ENCODE measurements around the gene CLCN7.

The CLCN7 gene

DNA sequence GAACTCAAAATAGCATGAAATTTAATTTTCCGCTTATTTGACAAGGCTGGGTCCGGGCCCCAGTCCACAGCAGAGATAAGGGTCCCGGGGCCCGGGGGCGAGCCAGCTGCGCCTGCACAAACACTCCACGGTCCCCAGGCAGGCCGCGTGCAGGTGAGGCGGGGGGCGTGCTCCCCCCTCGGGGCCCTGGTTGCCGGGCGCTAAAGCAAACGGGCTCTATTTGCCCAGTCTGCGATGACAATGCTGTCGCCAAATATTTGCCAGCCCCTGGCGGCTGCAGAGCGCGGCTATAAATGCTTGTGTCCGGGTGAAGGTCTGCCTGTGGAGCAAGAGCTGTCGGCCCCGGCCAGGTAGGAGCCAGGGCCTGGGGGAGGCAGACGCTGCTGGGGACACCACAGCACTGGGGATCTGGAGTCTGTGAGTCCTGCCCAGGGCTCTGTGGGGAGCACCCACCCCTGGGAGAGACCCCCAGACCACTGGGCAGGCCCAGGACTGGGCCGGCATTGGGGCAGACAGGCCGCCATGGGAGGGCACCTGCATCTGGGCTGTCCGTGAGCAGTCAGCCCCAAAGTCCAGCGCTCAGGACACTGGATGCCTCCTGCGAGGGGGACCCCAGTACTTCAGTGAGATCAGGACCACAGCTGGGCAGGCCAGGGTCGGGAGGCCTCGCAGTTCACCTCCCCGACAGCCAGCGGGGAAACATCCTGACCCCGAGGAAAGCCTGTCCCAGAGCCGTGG is 43.9 kb downstream of the CLCN7 start, which contains the start of gene PERCC1:
Gene PERCC1 (plus strand): TSS at position 320 of the 738 bp plus-strand sequence. CDS start 1,516 bp downstream, outside the sequence.
- Mint-ChIP-seq H3K4me1 (no peaks in the 10 kb centered on the region), H3K4me3 (peak within 1 kb of the TSS; percentile 32)

DNA sequence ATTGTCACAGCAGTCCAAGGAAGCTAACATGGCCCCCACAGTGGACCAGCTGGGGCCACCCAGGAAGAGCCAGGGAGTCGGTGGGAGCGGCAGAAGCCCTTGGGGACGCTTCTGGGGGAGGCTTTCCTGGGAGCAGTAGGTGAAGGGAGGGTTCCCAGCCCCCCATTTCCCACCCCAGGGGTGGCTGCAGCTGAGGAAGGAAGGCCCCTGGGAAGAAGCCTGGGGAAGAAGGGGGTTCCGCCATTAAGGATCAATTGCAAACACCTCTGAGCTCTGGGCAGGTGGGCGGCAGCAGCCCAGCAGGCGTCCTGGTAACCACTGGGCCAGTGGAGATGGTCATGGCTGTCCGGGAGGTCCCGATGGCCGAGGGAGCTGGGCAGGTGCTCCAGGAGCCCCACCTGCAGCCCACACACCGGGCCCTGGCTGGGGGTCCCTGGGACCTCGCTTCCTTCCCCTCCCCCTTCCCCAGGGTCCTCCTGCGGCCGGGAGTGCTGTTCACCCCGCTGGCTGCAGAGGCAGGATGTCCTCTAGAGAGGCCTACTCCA is 44.5 kb downstream of the CLCN7 start:
- H3K36me3 Mint-ChIP-seq (ENCODE audit: insufficient read depth) = no peaks in the 10 kb centered on the region
- no peak overlapping the region for H3K27ac Mint-ChIP-seq (ENCODE audit: low read depth)
- no peaks in the 10 kb centered on the region for H3K9me3 Mint-ChIP-seq
- H3K4me3 Mint-ChIP-seq = no peak overlapping the region
- H3K27me3 Mint-ChIP-seq = peaks cover 7% of the 10 kb centered on the region
- no peaks in the 10 kb centered on the region for H3K4me1 Mint-ChIP-seq
- DNase-seq (ENCODE audit: low spot score in 2 of 2) = no peak
- no peak for ATAC-seq (replicated peaks; ENCODE audit: extremely low read depth, poor library complexity, severe bottlenecking)

More for the DNA sequence above, 43.9 kb downstream of the CLCN7 start, which contains the start of gene PERCC1:
- Mint-ChIP-seq H3K27me3 (peaks cover 7% of the 10 kb centered on the region), H3K27ac (ENCODE audit: low read depth) (no peak within 1 kb of the TSS), H3K36me3 (ENCODE audit: insufficient read depth) (no peaks in the 10 kb centered on the region), H3K9me3 (no peaks in the 10 kb centered on the region)
- no peak for DNase-seq (ENCODE audit: low spot score in 2 of 2)
- ATAC-seq (replicated peaks; ENCODE audit: extremely low read depth, poor library complexity, severe bottlenecking) = no peak

DNA sequence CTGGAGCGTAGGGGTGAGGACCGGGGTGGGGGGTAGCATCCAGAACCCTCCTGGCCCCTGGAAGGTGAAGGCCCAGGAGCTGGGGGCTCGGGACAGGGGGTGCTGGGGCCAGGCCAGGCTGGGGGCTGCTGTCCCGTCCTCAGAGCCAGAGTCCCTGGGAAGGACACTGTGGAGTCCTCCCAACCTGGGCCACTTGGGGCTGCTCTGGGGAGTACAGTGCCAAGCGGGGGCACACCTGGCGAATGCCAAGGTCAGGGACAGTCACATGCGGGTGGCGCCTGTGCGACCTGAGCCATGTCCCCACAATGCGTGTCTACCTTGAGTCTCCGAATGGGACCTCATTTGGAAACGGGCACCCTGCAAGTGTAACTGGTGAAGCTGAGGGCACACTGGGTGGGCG is 45.2 kb downstream of the CLCN7 start:
- no peaks in the 10 kb centered on the region for H3K4me1 Mint-ChIP-seq
- peaks cover 7% of the 10 kb centered on the region for H3K27me3 Mint-ChIP-seq
- H3K9me3 Mint-ChIP-seq = no peaks in the 10 kb centered on the region
- no peak overlapping the region for H3K27ac Mint-ChIP-seq (ENCODE audit: low read depth)
- H3K4me3 Mint-ChIP-seq = no peak overlapping the region
- ATAC-seq (replicated peaks; ENCODE audit: extremely low read depth, poor library complexity, severe bottlenecking) (no peak), DNase-seq (ENCODE audit: low spot score in 2 of 2) (no peak)
- no peaks in the 10 kb centered on the region for H3K36me3 Mint-ChIP-seq (ENCODE audit: insufficient read depth)

DNA sequence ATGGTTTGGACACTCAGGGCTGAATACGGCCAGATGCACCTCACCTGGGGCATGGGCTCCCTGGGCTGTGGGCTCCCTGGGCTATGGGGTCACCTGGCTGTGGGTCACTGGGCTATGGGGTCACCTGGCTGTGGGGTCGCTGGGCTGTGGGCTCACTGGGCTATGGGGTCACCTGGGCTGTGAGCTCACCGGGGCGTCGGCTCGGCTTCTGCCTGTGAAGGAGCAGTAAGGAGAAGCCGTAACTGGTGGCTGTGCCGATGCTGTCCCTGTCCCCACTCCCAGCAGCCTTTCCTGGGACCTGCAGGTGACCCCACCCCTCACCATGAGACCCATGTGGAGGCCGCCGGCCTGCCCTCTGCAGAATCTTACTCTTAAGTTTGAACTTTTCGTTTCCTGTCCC is 45.8 kb downstream of the CLCN7 start:
- DNase-seq (ENCODE audit: low spot score in 2 of 2) = no peak
- H3K4me1 Mint-ChIP-seq = no peaks in the 10 kb centered on the region
- H3K36me3 Mint-ChIP-seq (ENCODE audit: insufficient read depth) = no peaks in the 10 kb centered on the region
- H3K27ac Mint-ChIP-seq (ENCODE audit: low read depth) = no peak overlapping the region
- no peaks in the 10 kb centered on the region for H3K9me3 Mint-ChIP-seq
- peaks cover 7% of the 10 kb centered on the region for H3K27me3 Mint-ChIP-seq
- no peak for ATAC-seq (replicated peaks; ENCODE audit: extremely low read depth, poor library complexity, severe bottlenecking)
- no peak overlapping the region for H3K4me3 Mint-ChIP-seq

DNA sequence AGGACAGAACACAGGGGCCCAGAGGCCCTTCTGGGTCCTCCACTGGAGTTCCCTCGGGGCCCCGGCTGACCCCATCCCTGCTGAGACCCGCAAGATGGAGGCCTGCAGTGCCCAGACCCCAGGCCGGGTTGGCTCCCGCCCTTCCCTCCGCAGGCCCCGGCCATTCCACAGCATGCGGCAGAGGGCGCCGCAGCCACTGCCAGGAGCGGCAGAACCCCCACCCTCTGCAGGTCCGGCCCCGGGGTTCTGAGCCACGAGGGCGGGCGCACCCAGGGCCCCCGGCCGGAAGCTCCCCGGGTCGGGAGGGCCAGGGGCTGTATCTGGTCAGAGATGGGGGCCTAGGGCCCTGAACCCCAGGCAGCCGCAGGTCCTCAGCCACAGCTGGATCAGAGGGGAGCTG is 46.3 kb downstream of the CLCN7 start:
- no peak for DNase-seq (ENCODE audit: low spot score in 2 of 2)
- ATAC-seq (replicated peaks; ENCODE audit: extremely low read depth, poor library complexity, severe bottlenecking) = no peak
- Mint-ChIP-seq H3K27me3 (peaks cover 7% of the 10 kb centered on the region), H3K4me1 (no peaks in the 10 kb centered on the region), H3K4me3 (no peak overlapping the region), H3K27ac (ENCODE audit: low read depth) (no peak overlapping the region), H3K36me3 (ENCODE audit: insufficient read depth) (no peaks in the 10 kb centered on the region), H3K9me3 (no peaks in the 10 kb centered on the region)

DNA sequence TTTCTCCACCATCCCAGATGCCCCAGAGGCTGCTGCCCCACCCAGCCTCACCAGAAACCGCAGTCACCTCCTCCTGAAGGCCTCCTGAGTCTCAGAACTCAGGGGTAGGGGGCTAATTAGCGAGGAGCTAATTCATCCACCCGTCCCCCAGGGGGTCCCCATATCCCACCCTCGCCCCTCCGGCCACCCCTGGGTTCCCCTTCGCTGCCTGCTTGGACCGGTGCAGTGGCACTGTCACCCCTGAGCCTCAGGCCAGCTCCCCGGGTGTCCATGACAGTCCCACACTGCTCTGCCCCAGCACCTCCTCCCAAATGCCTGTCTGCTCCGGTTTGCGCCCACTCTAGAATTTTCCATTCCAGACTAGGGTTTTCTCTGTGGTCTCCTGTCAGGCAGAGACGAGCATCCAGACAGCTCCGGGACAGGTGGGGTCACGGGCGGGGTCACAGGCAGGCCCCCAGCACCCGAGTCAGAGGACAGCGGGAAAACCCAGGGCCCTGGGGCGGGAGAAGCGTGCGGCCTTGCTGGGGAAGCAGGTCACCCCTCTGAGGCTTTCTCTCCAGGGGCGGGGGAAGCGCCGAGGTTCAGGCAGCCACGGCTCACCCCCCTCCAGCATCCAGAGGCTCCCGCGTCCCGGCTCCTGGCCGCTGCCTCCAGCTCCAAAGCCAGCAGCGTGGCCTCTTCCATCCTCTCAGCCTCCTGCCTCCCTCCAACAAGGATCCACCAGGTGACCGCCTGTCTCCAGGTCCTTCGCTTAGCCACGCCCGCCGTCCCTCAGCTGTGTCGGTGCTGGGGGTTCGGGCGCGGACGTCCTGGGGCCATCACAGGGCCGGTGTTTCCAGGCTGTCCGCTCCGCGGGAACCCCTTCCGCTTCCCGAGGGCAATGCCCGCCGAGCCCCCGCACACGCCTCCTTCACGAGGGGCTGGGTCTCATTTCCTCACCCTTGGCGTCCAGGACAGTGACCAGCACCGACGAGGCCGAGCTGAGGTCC is 47.1 kb downstream of the CLCN7 start:
- H3K27me3 Mint-ChIP-seq = peaks cover 7% of the 10 kb centered on the region
- H3K36me3 Mint-ChIP-seq (ENCODE audit: insufficient read depth) = no peaks in the 10 kb centered on the region
- H3K4me3 Mint-ChIP-seq = no peak overlapping the region
- no peaks in the 10 kb centered on the region for H3K9me3 Mint-ChIP-seq
- H3K27ac Mint-ChIP-seq (ENCODE audit: low read depth) = no peak overlapping the region
- ATAC-seq (replicated peaks; ENCODE audit: extremely low read depth, poor library complexity, severe bottlenecking) (no peak), DNase-seq (ENCODE audit: low spot score in 2 of 2) (no peak)
- no peaks in the 10 kb centered on the region for H3K4me1 Mint-ChIP-seq

DNA sequence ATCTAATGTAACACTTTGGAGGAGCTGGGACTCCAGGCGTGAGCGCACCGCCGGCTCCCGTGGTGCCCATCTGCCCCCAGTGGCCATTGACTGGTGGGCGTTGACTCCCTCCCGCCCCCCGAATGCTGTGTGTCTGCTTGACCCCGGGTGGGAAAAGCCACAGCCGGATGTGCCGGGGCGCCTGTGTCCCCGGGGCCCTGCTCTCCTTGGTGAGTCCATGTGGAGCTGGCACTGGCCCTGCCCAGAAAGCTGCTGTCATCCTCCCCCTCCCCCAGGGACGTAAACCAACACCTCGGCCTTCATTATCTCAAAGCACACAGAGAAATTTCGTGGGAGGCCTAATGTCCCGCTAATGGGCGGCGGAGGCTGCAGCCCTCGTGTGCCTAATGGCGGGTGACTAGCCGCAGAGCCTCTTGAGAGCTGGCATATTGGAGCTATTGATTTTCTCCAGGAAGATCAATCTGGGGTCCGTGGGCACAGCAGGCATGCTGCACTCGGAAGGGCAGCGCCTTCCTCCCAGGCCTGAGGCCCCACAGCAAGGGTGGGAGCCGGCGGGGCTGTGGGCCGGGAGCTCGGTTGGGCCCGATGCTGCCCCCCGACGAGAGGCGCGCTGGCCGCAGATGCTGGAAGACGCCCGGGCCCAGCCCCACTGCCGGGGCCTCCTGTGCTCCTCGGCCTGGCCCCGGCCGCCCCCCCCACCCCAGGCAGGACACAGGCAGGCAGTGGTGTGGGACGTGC is 47.9 kb downstream of the CLCN7 start:
- H3K9me3 Mint-ChIP-seq = no peaks in the 10 kb centered on the region
- no peaks in the 10 kb centered on the region for H3K4me1 Mint-ChIP-seq
- H3K27ac Mint-ChIP-seq (ENCODE audit: low read depth) = no peak overlapping the region
- peaks cover 2% of the 10 kb centered on the region for H3K36me3 Mint-ChIP-seq (ENCODE audit: insufficient read depth)
- ATAC-seq (replicated peaks; ENCODE audit: extremely low read depth, poor library complexity, severe bottlenecking) (no peak), DNase-seq (ENCODE audit: low spot score in 2 of 2) (no peak)
- H3K27me3 Mint-ChIP-seq = peaks cover 7% of the 10 kb centered on the region
- no peak overlapping the region for H3K4me3 Mint-ChIP-seq

DNA sequence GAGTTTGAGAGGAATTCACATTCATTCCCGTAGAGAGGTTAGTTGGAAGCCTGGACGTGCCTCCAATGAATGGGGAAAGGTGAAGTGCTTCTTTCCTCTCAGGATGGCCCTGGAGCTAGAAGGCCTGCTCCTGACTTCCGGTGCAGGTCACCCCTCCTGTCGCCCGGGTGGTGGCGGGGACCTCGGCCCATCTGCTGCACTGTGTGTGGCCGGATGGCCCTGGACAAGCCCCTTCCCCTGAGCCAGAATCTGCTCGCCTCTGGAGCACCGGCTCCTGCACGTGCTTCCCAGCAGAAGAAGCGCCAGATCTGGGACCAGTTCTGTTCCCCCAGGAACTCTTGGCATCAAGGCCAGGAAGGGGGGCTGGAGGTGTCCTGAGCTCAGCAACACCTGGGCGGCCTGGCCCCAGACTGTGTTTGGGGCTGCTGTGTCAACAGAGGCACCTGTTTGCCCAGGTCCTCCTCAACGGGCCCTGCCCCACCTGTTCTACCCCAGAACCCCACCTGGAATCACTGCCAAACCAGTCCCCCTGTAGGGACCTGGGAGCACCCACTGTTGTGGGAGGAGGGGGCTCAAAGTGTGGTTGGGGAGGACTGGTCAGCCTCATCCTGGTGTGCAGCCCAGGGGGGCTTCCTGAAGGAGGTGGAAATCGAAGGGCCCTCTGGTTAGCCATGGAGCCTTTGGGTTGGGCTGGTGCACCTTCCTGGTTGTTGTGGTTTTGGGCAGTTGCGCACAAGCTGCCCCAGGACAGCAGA is 49.0 kb downstream of the CLCN7 start:
- H3K4me3 Mint-ChIP-seq = no peak overlapping the region
- H3K36me3 Mint-ChIP-seq (ENCODE audit: insufficient read depth) = peaks cover 5% of the 10 kb centered on the region
- no peak for ATAC-seq (replicated peaks; ENCODE audit: extremely low read depth, poor library complexity, severe bottlenecking)
- DNase-seq (ENCODE audit: low spot score in 2 of 2) = no peak
- no peaks in the 10 kb centered on the region for H3K4me1 Mint-ChIP-seq
- H3K9me3 Mint-ChIP-seq = no peaks in the 10 kb centered on the region
- peaks cover 7% of the 10 kb centered on the region for H3K27me3 Mint-ChIP-seq
- H3K27ac Mint-ChIP-seq (ENCODE audit: low read depth) = no peak overlapping the region

DNA sequence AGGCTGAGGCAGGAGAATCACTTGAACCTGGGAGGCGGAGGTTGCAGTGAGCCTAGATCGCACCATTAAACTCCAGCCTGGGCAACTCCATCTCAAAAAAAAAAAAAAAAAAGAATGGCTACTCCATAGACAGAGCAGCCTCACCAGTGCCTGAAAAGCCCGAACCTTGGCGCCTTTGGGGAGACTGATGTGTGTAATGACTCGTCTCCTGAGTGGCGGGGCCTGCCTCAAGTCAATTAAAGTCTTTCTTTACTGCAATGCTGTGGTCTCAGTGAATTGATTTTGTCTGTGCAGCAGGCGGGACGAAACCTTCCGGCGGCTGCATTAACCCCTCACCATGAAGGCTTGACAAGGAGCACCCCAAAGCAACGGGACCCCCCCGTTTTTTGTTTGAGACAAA is 50.8 kb downstream of the CLCN7 start:
- Mint-ChIP-seq H3K27ac (ENCODE audit: low read depth) (no peak overlapping the region), H3K4me1 (no peaks in the 10 kb centered on the region), H3K36me3 (ENCODE audit: insufficient read depth) (peaks cover 9% of the 10 kb centered on the region), H3K4me3 (no peak overlapping the region), H3K9me3 (no peaks in the 10 kb centered on the region), H3K27me3 (no peaks in the 10 kb centered on the region)
- DNase-seq (ENCODE audit: low spot score in 2 of 2) (no peak), ATAC-seq (replicated peaks; ENCODE audit: extremely low read depth, poor library complexity, severe bottlenecking) (no peak)

DNA sequence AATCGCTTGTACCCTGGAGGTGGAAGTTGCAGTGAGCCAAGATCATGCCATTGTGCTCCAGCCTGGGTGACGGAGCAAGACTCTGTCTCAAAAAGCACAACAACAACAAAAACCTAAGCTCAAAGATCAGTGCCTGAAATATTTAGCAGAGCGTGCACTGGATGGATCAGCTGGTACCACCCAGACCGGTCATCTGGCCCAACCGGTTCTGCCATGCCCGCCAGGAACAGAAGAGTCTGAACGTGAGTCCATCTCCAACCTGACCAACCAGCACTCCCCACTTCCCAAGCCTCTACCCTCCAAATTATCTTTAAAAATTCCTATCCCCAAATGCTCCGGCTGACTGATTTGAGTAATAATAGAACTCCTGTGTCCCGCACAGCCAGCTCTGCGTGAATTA is 52.8 kb downstream of the CLCN7 start:
- peaks cover 14% of the 10 kb centered on the region for H3K36me3 Mint-ChIP-seq (ENCODE audit: insufficient read depth)
- H3K27me3 Mint-ChIP-seq = no peaks in the 10 kb centered on the region

DNA sequence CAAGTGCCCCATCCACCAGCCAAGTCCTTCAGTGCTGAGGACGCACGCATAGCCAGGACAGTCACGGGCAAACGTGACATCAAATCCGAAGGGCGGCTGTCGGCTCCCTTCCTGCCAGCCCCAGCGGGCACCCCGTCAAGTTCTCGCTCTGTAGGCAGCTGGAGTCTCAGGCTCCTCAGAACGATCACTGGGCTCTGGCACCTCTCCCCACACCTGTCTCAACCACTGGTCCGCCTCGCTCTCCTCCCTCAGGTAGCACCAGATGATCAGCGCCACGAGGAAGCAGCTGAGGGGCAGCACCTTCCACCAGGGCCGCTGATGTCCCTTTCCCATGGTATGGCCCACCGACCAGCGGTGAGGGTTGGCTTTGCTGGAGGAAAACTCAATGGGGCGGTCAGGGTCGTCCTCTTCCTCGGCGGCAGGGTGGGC is 54.7 kb downstream of the CLCN7 start:
- Mint-ChIP-seq H3K4me1 (peaks cover 7% of the 10 kb centered on the region), H3K4me3 (peak overlapping the region; percentile 90), H3K27ac (ENCODE audit: low read depth) (peak overlapping the region; percentile 96), H3K9me3 (no peaks in the 10 kb centered on the region), H3K36me3 (ENCODE audit: insufficient read depth) (peaks cover 16% of the 10 kb centered on the region), H3K27me3 (no peaks in the 10 kb centered on the region)
- no peak for DNase-seq (ENCODE audit: low spot score in 2 of 2)
- ATAC-seq (replicated peaks; ENCODE audit: extremely low read depth, poor library complexity, severe bottlenecking) = no peak

More for the DNA sequence above, 52.8 kb downstream of the CLCN7 start:
- peak overlapping the region; percentile 90 for H3K4me3 Mint-ChIP-seq
- H3K27ac Mint-ChIP-seq (ENCODE audit: low read depth) = peak overlapping the region; percentile 96
- no peaks in the 10 kb centered on the region for H3K4me1 Mint-ChIP-seq
- H3K9me3 Mint-ChIP-seq = no peaks in the 10 kb centered on the region
- ATAC-seq (replicated peaks; ENCODE audit: extremely low read depth, poor library complexity, severe bottlenecking) (no peak), DNase-seq (ENCODE audit: low spot score in 2 of 2) (no peak)
